ENCODE data around the gene CEND1.

The CEND1 gene

DNA sequence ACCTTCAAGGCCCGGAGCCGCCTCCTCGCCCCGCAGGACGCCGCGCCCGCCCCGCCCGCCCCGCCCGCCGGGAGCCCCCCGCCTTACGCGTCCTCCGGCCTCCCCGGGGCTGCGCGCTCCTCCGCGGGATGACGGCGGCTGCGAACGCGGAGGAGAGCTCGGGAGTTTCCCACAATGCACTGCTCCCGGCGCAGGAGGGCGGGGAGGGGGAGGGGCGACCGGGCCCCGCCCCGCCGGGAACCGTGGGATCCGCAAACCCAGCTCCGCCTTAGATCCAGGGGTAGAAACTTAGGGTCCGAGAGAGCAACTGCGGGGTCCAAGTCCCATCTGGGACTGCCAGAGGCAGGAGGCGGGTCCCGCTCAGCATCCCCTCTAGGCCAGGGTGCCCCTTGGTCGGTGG lies at the start of gene CEND1:
Gene CEND1, minus strand, starts transcription at position 148 of the 400 bp plus-strand sequence. CDS start 1,514 bp downstream, outside the sequence.
- peak; percentile 80 for DNase-seq

GRCh38 chr11:839280-839623 lies 49.4 kb upstream of the CEND1 start:
- no peak for DNase-seq

DNA sequence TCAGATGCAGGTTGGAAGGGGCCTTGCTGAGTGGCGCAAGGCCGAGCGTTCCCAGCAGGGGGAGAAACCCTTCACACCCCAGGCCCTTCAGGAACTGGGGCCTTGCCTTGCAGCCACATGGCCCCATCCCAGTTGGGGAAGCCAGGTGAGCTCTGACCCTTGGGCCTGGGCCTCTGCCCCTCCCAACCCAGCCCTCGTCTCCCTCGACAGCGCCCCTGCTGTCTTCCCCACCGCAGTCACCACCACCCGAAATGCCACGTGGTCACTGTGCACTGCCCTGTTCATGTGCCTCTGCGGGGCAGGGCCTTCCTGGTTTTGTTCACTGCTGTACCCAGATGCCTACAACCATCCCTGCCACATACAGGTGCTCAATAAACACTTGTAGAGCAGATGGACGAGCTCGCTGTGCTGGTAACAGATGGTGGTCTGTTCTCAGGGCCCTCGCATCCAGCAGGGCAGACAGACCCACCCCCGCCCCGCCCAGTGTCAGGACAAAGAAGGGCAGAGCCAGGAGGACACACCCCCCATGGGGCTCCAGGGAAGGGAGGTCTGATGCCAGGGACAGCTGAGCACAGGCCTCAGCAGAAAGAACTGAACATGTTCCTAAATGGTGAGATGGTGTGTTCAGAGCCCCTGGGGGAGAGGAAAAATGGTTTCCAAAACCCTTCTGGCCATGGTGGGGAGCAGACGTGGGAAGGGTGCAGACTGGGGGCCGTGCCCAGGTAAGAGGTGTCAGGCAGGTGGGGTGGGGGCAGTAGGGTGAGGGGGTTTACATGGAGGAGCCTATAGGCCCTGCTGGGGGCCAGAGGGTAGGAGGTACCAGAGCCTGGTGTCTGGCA lies 48.8 kb upstream of the CEND1 start:
- DNase-seq, result no peak

DNA sequence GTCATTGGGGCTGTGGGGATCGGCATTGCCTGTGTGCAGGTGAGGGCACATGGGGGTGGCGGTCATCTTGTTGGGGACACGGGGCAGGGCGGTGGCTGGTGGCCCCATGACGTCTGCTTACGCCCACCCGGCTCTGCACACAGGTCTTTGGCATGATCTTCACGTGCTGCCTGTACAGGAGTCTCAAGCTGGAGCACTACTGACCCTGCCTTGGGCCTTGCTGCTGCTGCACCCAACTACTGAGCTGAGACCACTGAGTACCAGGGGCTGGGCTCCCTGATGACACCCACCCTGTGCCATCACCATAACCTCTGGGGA lies 48.1 kb upstream of the CEND1 start:
- DNase-seq, result no peak

DNA sequence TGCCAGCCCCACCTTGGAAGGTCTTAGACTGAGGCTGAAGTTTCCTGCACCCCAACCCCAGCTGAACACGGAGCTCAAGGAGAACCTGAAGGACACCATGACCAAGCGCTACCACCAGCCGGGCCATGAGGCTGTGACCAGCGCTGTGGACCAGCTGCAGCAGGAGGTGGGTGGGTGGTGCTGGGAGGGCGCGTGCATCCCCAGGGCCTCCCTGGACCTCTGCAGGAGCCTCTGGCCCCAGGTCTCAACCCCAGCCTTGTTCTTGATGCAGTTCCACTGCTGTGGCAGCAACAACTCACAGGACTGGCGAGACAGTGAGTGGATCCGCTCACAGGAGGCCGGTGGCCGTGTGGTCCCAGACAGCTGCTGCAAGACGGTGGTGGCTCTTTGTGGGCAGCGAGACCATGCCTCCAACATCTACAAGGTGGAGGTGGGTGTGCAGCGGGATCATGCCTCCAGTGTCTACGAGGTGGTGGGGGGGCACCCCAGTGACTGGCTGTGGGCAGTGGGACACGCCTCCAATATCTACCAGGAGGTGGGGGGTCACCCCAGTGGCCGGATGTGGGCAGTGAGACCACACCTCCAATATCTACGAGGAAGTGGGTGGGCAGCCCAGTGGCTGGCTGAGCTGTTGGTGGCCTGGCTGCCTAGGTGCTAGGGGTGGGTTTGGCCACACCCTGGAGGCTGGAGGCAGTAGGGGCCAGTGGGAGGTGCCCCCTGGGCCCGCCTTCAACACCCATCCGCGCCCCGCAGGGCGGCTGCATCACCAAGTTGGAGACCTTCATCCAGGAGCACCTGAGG lies 47.5 kb upstream of the CEND1 start:
- DNase-seq, result no peak

GRCh38 chr11:836700-837099 lies 46.8 kb upstream of the CEND1 start:
- DNase-seq, result no peak

DNA sequence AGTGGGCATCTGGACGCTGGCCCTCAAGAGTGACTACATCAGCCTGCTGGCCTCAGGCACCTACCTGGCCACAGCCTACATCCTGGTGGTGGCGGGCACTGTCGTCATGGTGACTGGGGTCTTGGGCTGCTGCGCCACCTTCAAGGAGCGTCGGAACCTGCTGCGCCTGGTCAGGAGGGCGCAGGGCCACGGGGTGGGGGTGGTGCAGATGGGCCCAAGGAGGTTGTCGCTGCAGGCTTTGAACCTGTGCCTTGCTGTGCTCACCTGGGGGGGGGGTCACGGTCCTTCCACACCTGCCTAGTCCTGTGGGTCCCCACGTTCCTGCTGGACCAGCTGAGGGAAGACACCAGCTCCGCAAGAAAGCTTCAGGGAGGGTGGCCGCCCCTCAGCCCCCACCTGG lies 46.4 kb upstream of the CEND1 start:
- no peak for DNase-seq

- DNase-seq, result no peak
Measured at GRCh38 chr11:834371-835316, 44.8 kb upstream of the CEND1 start.

DNA sequence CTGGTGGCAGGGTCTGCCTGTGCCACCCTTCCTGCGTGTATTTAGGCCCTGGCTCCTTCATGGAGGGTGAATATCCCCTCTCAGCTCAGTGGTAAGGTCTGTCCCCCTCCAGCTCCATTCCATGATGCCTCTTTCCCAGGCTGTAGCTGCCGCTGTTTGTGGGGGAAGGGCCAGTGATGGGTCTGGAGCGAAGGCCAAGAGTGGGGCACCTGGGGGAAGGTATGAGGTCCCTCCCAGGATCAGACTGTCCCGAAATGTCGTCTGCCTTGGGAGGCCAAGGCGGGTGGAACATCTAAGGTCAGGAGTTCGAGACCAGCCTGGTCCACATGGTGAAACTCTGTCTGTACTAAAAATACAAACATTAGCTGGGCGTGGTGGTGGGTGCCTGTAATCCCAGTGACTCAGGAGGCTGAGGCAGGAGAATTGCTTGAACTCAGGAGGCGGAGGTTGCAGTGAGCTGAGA lies 44.0 kb upstream of the CEND1 start:
- DNase-seq, result no peak

DNA sequence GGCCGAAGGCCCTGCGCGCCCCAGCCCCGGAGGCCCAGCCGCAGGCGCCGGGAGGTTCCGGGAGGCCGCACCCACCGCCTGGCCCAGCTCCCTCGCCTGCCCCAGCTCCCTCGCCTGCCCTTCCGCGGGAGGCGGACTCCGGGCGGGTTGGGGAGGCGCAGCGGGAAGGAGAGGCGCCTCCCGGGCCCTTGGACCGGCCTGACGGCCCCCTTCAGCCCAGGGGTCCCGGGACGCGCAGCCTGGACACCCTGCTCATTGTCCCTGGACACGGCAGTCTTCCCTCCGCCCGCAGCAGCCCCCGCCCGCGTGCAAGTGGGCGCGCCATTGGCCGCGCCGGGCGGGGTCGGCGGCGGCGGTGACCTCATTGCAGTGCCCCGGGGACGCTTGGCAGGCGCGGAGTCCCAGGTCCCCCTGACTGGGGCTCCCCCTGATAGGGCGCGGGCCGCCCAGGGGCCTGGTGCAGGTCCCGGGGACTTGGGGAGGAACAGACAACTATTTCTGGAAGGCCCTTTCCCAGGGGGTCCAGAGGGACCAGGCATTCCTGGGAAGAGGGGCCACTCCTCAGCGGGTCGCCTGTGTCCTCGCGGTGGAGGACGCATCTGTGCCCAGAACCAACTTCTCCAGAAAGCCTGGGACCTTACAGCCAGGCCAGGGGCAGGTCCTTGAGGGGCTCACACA lies 43.4 kb upstream of the CEND1 start:
- DNase-seq, result no peak

GRCh38 chr11:832529-833113 lies 42.7 kb upstream of the CEND1 start, which contains the start of gene CD151:
Gene CD151 (plus strand): TSS chr11:832952. CDS start chr11:836070, 3,118 bp downstream.
- peak; percentile 48 for DNase-seq

GRCh38 chr11:831961-832528 lies 42.2 kb upstream of the CEND1 start:
- no peak for DNase-seq

- DNase-seq, result no peak
Measured at GRCh38 chr11:831118-831864, 41.4 kb upstream of the CEND1 start.

- DNase-seq, result peak; percentile 64
Measured at GRCh38 chr11:830295-831117, 40.6 kb upstream of the CEND1 start.

GRCh38 chr11:829847-830294 lies 40.0 kb upstream of the CEND1 start:
- no peak for DNase-seq

- no peak for DNase-seq
Measured at GRCh38 chr11:829176-829846, 39.4 kb upstream of the CEND1 start.

DNA sequence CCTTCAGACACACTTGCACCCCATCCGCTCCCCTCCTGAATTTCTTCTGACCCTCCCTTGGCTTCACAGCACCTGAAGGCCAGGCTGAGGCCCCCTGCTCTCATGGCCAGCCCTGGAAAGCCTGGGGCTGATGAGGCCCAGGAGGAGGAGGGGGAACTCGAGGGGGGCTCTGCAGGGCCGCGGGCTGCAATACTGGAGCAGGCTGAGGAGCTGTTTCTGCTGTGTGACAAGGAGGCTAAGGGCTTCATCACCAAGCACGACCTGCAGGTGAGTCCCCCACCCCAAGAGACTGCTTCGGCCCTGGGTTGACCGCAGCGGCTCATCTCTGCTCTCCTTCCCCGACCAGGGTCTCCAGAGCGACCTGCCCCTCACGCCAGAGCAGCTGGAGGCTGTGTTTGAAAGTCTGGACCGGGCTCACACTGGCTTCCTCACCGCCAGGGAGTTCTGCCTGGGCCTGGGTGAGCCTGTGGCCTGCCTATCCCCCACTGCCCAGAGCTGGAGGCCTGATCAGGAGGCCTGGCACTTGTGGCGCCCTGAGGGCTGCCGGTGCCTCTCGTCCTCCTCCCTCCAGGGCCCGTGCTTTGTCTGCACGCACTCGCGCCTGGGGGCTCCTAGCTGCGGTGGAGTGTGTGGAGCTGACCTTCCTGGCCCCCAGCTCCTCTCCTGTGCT lies 38.8 kb upstream of the CEND1 start:
- DNase-seq, result no peak

DNA sequence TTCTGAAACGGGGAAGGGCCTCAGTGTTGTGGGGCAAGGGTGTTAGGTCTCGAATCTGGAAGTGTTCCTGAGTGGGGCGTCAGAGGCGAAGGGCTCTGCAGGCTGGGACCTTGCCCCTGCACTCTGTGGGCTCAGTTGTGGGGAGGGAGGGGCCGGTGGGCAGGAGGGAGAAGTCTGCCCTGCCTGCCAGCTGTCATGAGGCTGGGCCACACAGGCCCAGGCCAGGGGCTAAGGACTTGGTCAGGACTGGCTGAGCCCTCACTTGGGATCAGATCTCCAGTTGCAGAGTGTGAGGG lies 38.0 kb upstream of the CEND1 start, which contains the start of gene CRACR2B:
Gene CRACR2B, plus strand, starts transcription at position 23 of the 296 bp plus-strand sequence. CDS start 689 bp downstream, outside the sequence.
- no peak for DNase-seq

Measured in activated CD4-positive, alpha-beta T cell treated with anti-CD3 and anti-CD28 coated beads, Interleukin-2, Interleukin-6, amounts not matched to agents 100 ng/mL and 50 ng/mL, durations not matched to agents 16 hours and 8 hours (primary cell).